ENCODE data around the gene ZNF285. TPM values are rescaled to one million over a fixed set of nuclear protein-coding genes. Genes with fewer than 3 reads are reported as not detected.

Gene ZNF285
- total RNA-seq: 2.8 and 4.7 TPM in 2 replicates

GRCh38 chr19:44401139-44402115 lies at the start of gene ZNF285:
Gene ZNF285 (minus strand): TSS chr19:44401608. CDS start chr19:44397213, 4,395 bp downstream.

GRCh38 chr19:44447916-44448674 lies 46.7 kb upstream of the ZNF285 start, which contains the start of gene ZNF229:
Gene ZNF229 (minus strand): TSS chr19:44448472. CDS start chr19:44442847, 5,625 bp downstream.

GRCh38 chr19:44356383-44357111 lies 44.9 kb downstream of the ZNF285 start, which contains the start of gene ZNF112:
Gene ZNF112 (minus strand): TSS chr19:44356680. CDS start chr19:44340539, 16,141 bp downstream.

Other genes with a start within 250 kb of the ZNF285 start
- 12.0 and 14.3 TPM in 2 replicates for gene ZNF226, start 236.5 kb downstream of the ZNF285 start, total RNA-seq
- 16.1 and 19.8 TPM in 2 replicates for gene ZNF227, start 189.1 kb downstream of the ZNF285 start, total RNA-seq
- 1.3 and 2.7 TPM in 2 replicates for gene ZNF233, start 141.7 kb downstream of the ZNF285 start, total RNA-seq
- 3.8 and 5.1 TPM in 2 replicates for gene ZNF235, start 96.6 kb downstream of the ZNF285 start, total RNA-seq
- gene ZNF112, start 44.9 kb downstream of the ZNF285 start, total RNA-seq: 6.1 and 10.1 TPM in 2 replicates
- gene ZNF229, start 46.9 kb upstream of the ZNF285 start, total RNA-seq: 11.2 and 18.0 TPM in 2 replicates
- gene ZNF180, start 98.9 kb upstream of the ZNF285 start, total RNA-seq: 7.3 and 7.9 TPM in 2 replicates
- gene CEACAM20, start 128.1 kb upstream of the ZNF285 start, total RNA-seq: 0.09 TPM in 1 of 2 replicates, not detected in the other
- 0.27 and 0.28 TPM in 2 replicates for gene IGSF23, start 212.0 kb upstream of the ZNF285 start, total RNA-seq
- gene PVR, start 242.3 kb upstream of the ZNF285 start, total RNA-seq: 113 and 246 TPM in 2 replicates